Natural killer cell (primary cell): ENCODE data around the gene ANKH. TPM values are rescaled to one million over a fixed set of nuclear protein-coding genes. Genes with fewer than 3 reads are reported as not detected.

Experiments
- ATAC-seq, 3 donors: fragments of 150-1000 bp in 2 of 3; fragments of 200-7000 bp in 1 of 3; cut with Tn5 transposase; 1 replicate in 1 of 3; 2 replicates in 2 of 3; pipeline ENCODE4 v1.10.0; 2021; ENCODE audit warnings: mild to moderate bottlenecking in 2 of 3, moderate library complexity in 2 of 3
- DNase-seq, 2 donors: peaks; one replicate each; pipeline versions ENCODE4 v3.0.0 to v3.0.0-alpha.2; 2013 to 2021; ENCODE audit warnings: mixed read lengths in 1 of 2
- H3K27ac ChIP-seq: one replicate; pipeline ENCODE4 v1.5.1; 2013; ENCODE audit warnings: mild to moderate bottlenecking, low read length
- H3K27me3 ChIP-seq: one replicate; pipeline ENCODE4 v1.6.1; 2013; ENCODE audit warnings: low read length; ENCODE audit not compliant: control insufficient read depth, insufficient read depth
- H3K36me3 ChIP-seq: one replicate; pipeline ENCODE4 v1.6.1; 2013; ENCODE audit warnings: low read length; ENCODE audit not compliant: control insufficient read depth, insufficient read depth
- H3K4me1 ChIP-seq: one replicate; pipeline ENCODE4 v1.6.1; 2013; ENCODE audit warnings: low read length; ENCODE audit not compliant: control insufficient read depth, insufficient read depth
- H3K4me3 ChIP-seq: one replicate; pipeline ENCODE4 v1.5.1; 2013; ENCODE audit warnings: low read length
- H3K9me3 ChIP-seq: one replicate; pipeline ENCODE4 v1.6.1; 2013; ENCODE audit warnings: low read length; ENCODE audit not compliant: control insufficient read depth, insufficient read depth
- H3K27ac Mint-ChIP-seq, 2 donors: one replicate each; pipeline ENCODE4 v1.8.0; 2022; ENCODE audit warnings: mild to moderate bottlenecking in 2 of 2, mixed read lengths in 2 of 2, moderate library complexity in 1 of 2
- H3K27me3 Mint-ChIP-seq, 2 donors: one replicate each; pipeline ENCODE4 v1.8.0; 2022; ENCODE audit warnings: low read depth in 2 of 2, mixed read lengths in 2 of 2
- H3K36me3 Mint-ChIP-seq: one replicate; pipeline ENCODE4 v1.8.0; 2022; ENCODE audit warnings: mixed read lengths
- H3K4me1 Mint-ChIP-seq, 2 donors: one replicate each; pipeline ENCODE4 v1.8.0; 2022; ENCODE audit warnings: mixed read lengths in 2 of 2
- H3K4me3 Mint-ChIP-seq: one replicate; pipeline ENCODE4 v1.8.0; 2022; ENCODE audit warnings: mild to moderate bottlenecking, moderate library complexity, mixed read lengths
- H3K9me3 Mint-ChIP-seq, 2 donors: one replicate each; pipeline ENCODE4 v1.8.0; 2022; ENCODE audit warnings: mixed read lengths in 2 of 2
- CTCF ChIP-seq: fragments of 200-600 bp; IDR thresholded peaks from one replicate; pipeline ENCODE4 v1.8.0; 2022; ENCODE audit warnings: antibody characterized with exemption
- WGBS: methylation state at CpG from one replicate; pipeline ENCODE4 v1.1.7; 2013; ENCODE audit warnings: missing lambda C conversion rate; ENCODE audit not compliant: insufficient coverage; 5-methylcytosine and 5-hydroxymethylcytosine counted together
- intact Hi-C: fragments of 100-400 bp; cut with micrococcal nuclease; formaldehyde crosslinking; loops from one replicate; pipeline ENCODE4 v1.14.2; 2022
- total RNA-seq, 4 donors: library from RNA; stranded (reverse); fragments of 120-200 nt in 1 of 4; gene quantifications; one replicate each; pipeline versions ENCODE4 v1.2.3 to v1.2.4, GENCODE V29; 2013 to 2022

Gene ANKH
- total RNA-seq, 3 donors from 2014 or later (not counting 1 experiment from before 2014, with no cell fraction given): 52.9 to 78.0 (median 63.8) TPM

- DNase-seq (no peak), ATAC-seq (no peak)
- intact Hi-C loops: loop anchor here (10.0 kb wide), 2 partner anchors 152 to 408 kb away; no protein-coding TSS in a partner anchor
- no peaks in the 10 kb centered on the region for H3K9me3 ChIP-seq
- no peaks in the 10 kb centered on the region for H3K36me3 ChIP-seq
- WGBS: 97% methylated on average over 7 of the region's 7 CpGs
- peak overlapping the region in 1 of 2 donors; percentile 98 for H3K27ac Mint-ChIP-seq
- peak overlapping the region; percentile 87 for H3K4me3 Mint-ChIP-seq
- no peaks in the 10 kb centered on the region for H3K27me3 ChIP-seq
- no peak for TF ChIP-seq CTCF
- H3K4me1 ChIP-seq: peaks cover 36% of the 10 kb centered on the region
- no peaks in the 10 kb centered on the region for H3K36me3 Mint-ChIP-seq
- no peaks in the 10 kb centered on the region for H3K27me3 Mint-ChIP-seq
- no peaks in the 10 kb centered on the region for H3K9me3 Mint-ChIP-seq
- H3K27ac ChIP-seq: no peak overlapping the region
- peaks cover 43 to 46% of the 10 kb centered on the region in 2 donors for H3K4me1 Mint-ChIP-seq
- H3K4me3 ChIP-seq: no peak overlapping the region
These were observed 208.8 kb downstream of the ANKH start for GRCh38 chr5:14662721-14663260.

GRCh38 chr5:14660833-14661232 is 210.7 kb downstream of the ANKH start:
- H3K36me3 ChIP-seq: no peaks in the 10 kb centered on the region
- WGBS: 89% methylated on average over 2 of the region's 2 CpGs
- Mint-ChIP-seq H3K9me3 (no peaks in the 10 kb centered on the region), H3K27ac (peak overlapping the region in 1 of 2 donors; percentile 7), H3K4me3 (no peak overlapping the region), H3K27me3 (no peaks in the 10 kb centered on the region), H3K36me3 (no peaks in the 10 kb centered on the region), H3K4me1 (peaks cover 23 to 26% of the 10 kb centered on the region in 2 donors)
- intact Hi-C loops: loop anchor here (10.0 kb wide), 2 partner anchors 154 to 406 kb away; no protein-coding TSS in a partner anchor
- ATAC-seq: no peak
- no peak overlapping the region for H3K4me3 ChIP-seq
- no peaks in the 10 kb centered on the region for H3K9me3 ChIP-seq
- no peak for TF ChIP-seq CTCF
- no peak overlapping the region for H3K27ac ChIP-seq
- H3K27me3 ChIP-seq: no peaks in the 10 kb centered on the region
- no peak for DNase-seq
- H3K4me1 ChIP-seq: peaks cover 18% of the 10 kb centered on the region

- Mint-ChIP-seq H3K4me3 (no peak overlapping the region), H3K27me3 (no peaks in the 10 kb centered on the region), H3K36me3 (no peaks in the 10 kb centered on the region), H3K4me1 (peaks cover 15 to 18% of the 10 kb centered on the region in 2 donors), H3K27ac (no peak overlapping the region), H3K9me3 (no peaks in the 10 kb centered on the region)
- Histone ChIP-seq H3K4me3 (no peak overlapping the region), H3K27me3 (no peaks in the 10 kb centered on the region), H3K27ac (no peak overlapping the region), H3K9me3 (no peaks in the 10 kb centered on the region), H3K36me3 (no peaks in the 10 kb centered on the region), H3K4me1 (peaks cover 11% of the 10 kb centered on the region)
- intact Hi-C loops: loop anchor here (10.0 kb wide), 2 partner anchors 155 to 405 kb away; no protein-coding TSS in a partner anchor
- DNase-seq: no peak
- ATAC-seq: no peak
- WGBS: 86% methylated on average over 2 of the region's 3 CpGs
- TF ChIP-seq CTCF: no peak
These were observed 211.6 kb downstream of the ANKH start for GRCh38 chr5:14659821-14660607.
